EL (cell line): ENCODE data around the gene AUTS2.

Experiments
- DNase-seq: peaks from one replicate; pipeline ENCODE4 v3.0.0-alpha.2; 2016

AUTS2 gene

DNA sequence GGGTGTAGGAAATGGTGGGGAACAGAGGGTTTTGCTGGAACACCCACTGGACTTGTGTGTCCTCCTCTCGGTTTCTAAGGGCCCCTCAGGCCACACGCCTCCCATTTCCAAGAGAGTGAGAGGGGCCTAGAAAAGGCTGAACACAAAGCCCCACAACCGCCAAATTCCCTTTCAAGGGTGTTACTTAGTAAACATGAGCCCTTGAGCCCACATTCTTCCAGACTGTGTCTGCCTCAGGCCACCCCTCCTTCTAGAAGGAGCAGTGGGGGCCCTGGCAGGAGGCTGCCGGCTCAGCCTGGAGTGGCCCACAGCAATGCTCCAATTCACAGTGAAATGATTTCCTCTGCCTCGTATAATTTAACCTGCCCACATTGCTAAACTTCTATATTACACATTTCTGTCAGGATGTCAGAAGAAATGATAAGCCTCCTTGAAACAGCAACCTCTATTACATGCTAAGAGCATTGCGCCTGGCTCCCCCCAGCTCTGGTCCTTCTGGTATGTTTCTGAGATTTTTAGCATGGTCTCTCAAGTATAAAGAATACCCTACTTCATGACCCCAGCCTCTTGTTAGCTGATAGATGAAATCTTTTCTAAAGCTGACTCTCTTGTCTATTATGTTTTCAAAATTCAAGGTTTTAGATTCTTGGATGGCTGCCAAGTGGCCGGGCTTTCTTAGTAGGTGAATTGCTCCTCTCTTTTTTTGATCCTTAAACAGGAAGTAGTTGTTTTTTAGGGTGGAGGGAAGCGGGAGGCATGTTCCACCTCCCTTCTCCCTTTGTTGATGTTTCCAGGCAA is 859.8 kb downstream of the AUTS2 start:
- no peak for DNase-seq

DNA sequence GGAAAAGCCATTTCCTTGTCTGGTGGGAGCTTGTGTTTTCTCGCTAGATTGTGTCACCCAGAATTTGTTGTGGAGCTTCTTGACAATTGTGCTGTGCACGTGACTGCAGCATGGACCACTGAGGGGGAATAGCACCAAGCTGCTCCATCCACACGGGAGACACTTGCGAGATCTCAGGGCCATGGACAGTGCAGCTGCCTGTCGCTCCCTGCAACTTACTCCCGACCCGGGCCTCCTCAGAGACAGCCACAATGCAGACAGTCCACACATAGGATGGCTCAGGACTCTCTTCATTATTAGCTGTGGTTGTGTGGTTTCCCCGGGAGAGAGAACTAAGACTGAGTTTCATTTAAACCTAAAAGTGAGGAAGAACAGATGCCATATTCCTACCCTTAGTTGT is 860.5 kb downstream of the AUTS2 start:
- DNase-seq = no peak

DNA sequence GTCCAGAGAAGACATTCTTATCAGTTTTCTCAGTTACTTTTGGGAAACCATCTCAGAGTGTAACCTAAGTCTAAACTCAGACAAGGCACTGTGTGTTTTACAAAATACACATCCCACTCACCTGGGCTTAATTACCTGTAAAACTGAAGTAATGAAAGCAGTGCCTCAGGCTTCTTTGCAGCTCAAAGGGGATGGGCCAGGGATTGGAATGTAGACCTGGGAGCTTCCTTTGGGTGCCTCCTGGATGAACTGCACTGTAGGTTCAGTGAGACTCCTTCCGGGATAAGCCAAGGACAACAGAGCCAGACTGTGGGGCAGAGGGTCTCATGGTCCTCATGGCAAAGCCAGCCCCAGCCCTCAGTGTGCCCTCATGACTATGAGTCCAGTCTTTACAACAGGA is 861.3 kb downstream of the AUTS2 start:
- DNase-seq = no peak

DNA sequence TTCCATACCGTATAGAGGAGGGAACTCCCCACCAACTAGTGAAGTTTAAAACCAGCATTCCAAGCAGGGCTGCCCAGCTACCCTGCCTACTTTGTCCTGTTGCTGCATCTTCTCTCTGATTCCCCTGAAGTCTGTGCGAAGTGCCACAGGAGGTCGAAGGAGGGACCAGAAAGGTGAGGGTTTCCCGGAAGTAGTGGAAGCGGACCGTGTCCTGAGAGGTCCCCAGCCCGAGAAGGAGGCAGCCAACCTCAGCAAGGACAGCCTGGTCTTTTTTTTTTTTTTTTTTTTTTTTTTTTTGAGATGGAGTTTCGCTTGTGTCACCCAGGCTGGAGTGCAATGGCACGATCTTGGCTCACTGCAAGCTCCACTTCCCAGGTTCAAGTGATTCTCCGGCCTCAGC is 861.8 kb downstream of the AUTS2 start:
- DNase-seq = no peak

DNA sequence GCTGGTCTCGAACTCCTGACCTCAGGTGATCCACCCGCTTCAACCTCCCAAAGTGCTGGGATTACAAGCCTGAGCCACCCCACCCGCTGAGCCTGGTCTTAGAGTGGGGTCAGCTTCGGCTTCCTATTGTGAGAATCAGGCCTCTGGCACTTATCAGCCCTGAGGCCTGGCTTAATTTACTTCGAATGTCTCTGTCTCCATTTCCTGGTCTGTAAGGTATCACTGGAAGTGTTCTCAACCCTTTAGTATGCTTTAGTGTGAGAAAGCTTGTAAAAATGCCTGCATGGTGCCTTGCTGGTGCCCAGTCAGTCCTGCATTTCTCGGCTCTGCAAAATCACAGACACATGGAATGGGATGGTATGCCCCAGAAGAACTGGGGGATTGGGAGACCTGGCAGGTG is 862.3 kb downstream of the AUTS2 start:
- DNase-seq = no peak

DNA sequence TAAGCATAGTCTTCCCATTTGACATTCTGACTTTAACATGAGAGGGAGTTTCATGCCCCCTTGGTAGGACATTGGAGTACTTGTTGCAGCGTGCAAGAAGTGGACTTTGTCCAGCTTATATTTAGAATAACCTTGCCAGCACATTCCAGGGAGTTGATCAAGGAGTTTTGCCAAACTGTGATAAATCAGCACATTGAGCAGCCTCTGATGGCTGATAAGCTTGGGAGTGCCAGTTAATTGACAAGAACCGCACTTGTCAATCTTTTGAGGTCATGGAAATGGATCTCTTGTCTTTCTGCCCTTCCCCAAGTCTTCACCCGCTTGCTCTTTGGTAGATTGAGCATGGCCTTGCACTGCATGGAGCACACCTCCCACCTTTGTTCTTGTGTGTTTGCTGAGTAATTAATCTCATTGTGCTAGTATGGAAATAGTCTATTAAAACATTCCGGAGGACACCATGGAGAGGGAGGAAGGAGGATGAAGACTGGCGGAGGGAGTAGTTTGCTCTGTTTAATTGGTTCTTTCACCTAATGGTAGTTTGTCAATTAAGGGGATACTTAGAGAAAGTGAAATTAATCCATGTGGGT is 865.2 kb downstream of the AUTS2 start:
- no peak for DNase-seq

DNA sequence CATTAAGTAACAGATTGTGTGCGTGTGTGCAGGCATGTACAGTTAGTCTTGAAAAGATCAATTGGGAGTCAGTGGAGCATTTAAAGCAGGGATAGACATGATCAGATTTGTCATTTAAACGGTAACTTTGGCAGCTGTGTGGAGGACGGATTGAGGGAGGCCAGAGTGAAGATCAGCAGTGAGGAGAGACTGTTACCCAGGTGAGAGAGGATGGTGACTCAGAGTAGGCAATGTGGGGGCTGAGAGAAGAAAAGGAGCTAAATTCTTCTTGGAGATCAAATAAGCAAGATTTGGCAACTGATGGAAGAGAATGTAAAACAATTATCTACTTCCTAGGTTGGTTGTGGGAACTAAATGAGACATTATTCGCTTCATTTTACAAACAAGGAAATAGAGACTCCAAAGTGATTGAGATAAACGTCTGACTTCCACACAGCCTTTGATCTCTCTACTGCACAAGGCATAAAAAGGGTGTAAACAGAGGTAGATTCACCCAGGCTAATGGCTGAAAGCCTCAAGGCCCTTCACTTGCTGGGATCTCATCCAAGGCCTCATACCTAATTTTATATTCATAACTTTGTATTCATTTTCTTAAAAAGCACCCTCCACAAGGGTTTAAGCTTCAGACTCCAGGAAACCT is 868.6 kb downstream of the AUTS2 start:
- no peak for DNase-seq

DNA sequence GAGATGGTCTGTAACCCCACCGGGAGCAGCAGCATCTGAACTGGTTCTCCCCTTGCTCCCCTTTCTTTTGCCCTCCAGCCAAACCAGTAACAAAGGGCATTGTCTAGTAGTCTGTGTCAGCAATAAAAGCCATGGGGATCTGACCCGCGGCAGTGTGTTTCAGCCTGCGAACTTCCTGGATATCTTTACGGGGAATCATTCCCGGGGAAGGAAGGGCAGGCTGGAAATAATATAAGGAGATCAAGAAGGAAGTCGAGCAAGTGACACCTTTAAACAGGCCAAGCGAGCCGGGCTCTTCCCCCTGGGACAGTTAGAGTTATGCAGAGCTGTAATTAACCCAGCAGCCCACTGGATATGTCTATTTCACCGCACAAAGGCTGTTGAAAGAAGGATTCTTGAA is 872.5 kb downstream of the AUTS2 start:
- no peak for DNase-seq

DNA sequence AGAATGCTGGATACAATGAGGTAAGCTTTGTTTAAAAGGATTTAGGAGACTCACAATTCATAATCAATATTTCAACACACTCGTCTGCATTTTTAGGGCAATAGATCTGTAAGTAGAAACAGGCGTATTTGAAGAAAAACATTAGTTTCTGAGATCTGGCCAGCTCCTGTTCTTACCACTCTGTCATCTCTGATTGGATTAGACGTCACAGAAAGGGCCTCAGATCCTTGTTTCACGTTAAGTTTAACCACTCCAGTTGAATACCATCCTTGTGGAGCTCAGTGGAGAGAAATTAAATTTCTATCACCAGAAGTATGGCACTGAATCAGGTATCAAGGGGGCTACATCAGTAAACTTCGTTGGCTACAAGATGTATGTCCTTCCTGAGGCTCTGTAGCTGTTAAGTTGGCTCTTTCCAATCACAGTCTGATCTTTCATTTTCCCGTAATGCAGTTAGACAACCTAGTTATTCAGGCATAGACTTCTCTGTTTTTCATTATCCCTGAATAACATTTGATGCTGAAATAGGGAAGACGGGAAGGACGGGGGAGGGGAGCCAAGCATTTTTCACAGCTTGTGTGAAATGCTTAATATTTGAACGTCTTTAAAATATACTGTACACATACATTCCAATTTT is 874.4 kb downstream of the AUTS2 start:
- no peak for DNase-seq

DNA sequence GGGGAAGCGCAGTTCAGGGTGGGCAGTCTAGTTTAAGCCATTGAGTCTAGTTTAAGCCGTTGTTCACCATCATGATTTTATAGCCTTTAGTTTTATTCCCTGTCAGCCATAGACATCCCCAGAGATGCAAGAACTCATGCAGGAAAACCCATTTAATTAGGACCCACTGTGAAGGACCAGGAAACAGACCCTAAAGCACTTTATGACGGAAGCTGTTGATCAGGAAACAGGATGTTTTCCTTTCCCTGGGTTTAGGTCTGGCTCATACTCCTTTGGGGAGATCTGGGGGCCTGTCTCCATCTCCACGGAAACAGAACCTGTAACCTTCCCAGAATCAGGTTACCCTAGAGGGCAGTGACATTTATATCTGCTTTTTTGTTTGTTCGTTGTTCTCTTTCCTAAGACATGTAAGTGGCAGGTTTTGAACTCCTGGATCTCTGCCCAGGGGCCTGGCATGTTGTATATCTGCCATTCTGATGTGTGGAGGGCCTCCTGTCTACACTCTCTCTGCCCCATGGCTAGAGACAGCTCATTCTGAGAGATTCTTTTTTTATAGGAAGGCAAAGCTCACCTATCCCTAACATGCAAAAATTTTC is 876.5 kb downstream of the AUTS2 start:
- no peak for DNase-seq

DNA sequence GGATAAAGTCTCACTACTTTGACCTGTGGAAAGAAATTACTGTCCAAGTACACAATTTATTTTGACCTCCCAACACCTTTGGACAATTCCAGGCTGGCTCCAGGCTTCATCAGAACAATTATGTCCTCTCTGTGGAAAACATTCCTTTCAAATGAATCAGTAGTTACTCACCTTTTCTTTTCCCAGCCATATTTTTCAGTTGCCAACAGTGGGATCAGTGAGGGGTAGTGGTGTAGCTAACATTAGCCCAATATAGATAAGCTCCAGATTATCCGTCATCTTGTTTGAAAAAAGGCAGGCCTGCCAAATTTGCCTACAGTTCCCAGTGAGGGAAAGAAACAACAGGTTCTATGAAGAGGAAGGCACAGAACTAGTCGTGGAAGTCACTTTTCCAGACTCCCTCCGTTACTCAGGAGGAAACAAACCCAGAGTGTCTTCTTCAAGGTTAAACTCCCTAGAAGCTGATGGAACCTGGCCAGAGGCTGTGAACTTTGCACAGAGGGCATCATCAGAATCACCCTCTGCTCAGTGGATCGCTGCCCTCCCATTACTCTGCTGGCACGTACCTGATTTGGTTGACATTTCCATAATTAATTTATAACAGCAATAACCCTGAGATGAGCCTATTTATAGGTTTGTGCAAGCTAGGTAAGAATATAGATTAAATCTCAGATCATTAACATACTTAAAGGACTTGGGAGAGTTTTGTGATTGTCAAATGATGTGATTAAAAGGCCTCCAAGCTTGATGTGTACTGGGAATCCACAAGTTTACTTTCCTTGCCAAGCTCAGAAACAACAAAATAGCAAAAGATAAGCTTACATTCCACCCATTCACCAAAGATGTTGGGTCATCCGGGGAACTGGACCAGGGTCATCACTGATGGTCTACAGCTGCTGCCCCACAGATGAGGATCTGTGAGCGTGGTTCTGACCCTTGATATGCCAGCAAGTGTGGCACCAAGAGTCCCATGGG is 879.0 kb downstream of the AUTS2 start:
- no peak for DNase-seq

DNA sequence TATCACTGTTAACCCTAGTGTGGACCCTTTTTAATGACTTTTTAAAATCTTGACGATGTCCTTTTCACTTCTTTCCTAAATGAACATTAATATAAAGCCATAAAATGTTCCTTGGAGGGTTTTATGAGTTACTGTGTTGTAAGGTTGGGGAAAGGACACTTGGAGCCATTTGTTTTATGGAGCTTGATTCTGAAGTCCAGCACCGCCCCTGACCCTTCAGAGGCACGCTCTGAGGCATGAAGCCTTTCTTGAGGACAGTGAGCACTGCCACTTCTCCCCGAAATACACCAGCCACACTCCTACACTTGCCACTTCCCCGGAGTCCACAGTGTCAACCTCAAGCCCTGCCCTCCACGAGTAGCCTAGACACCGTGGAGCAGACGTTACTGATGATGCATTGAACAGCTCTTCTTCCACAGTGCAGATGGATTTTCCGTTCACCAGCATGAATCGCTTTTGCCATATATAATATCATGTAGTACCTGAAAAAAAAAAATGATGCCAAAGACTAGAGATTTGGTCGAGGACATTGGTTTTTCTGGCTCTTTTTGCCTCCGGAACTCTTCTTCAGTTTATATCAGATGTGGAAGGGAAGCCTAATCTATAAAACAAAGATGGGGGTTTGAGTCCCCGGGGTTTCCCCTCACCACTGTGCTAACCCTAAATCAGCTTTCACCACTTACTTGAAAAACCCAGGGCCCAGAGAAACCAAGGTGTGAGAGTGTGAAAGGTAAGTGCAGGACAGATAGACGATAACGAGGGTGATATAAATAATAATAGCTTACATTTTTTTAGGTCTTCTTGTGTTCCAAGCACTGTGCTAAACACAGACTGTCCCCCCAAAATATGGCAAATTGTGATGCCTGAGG is 881.1 kb downstream of the AUTS2 start:
- no peak for DNase-seq

DNA sequence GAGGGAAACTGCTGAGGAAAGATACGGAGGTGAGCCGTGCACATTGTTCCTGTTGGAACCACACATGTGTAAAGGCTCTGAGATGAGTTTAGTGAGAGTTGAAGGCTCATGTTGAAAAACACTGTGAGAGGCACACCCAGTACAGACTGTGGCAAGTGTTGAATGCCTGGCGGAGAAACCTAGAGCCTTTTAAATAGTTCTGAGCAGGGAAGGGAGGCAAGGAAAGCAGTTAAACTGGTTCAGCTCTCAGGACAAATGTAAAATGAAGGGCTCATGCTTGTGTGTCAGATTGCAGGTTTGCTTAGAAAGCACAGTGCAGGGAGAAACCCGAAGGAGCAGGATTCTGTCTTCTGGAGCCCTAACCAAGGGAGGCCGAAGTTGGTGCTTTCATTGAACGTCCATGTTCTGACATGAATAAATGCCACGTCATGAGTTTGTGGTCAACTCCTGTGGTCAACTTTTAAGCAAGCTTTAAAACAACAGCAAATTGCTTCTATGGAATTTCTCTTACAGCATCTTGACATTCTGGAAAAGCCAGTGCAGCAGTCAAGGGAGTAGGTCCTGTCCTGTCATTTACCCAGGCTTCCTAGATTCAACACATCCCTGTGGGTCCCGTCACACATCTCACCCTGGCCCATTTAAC is 882.8 kb downstream of the AUTS2 start:
- DNase-seq = no peak

DNA sequence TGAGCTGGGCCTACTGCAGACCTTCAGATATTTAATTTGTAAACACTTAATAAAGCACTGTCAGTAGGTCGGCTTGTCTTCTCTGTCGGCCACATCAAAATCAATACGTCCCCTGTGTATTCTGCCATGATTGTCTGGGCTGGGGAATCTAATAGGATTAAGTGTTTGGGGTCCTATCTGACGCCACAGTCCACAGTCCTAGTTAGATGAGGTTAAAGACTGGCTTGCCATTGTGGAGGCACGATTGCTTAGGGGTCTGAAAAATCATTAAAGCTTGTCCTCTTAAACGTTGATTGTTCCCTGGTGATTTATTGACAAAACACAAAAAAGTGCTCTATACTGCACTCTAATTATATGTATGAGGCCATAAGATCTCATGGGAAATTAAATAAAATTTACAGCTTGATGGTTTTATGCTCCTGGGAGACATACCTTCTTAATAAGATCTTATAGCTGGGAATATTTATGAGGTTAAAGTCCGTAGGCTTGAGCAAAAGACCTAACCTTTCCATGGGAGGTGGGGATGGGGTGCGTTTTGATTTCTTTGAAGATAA is 883.4 kb downstream of the AUTS2 start:
- no peak for DNase-seq

DNA sequence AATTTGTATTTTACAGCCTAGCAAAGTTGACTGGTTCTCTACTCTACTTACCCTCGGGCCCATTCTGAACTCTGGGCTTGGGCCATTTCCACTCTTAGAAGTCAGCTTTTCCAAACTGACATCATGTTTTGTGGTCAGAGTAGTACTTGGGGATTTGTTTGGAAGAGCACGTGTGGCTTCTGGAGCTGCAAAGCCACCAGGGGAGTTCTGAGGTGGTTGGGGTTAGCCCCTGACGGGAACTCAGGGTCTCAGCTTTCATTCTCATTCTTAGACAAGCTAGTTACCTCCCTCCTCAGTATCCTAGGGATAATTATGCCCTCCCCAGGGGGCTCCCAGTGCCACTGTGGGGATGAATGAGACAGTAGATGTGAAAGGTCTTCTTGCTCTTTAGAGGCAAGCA is 886.0 kb downstream of the AUTS2 start:
- DNase-seq = no peak

DNA sequence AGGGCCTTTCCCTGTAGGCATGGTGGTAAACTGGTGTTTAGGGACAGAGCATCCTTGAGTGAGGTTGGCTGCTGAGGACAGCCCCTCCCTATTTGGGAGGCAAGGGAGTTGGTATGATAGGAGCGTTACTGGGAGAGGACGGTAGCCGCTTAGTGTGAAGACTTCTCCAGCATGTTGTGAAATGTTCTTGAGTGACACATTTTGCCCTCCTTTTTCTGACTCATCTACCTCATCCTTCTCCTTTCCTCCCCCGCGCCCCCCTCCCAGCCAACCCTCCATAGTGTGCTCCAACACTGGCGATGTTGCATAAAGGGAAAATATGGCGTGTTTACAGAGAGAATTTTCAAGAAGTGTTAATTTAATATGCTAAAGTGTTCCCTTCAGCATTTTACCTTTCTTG is 888.7 kb downstream of the AUTS2 start:
- DNase-seq = no peak

DNA sequence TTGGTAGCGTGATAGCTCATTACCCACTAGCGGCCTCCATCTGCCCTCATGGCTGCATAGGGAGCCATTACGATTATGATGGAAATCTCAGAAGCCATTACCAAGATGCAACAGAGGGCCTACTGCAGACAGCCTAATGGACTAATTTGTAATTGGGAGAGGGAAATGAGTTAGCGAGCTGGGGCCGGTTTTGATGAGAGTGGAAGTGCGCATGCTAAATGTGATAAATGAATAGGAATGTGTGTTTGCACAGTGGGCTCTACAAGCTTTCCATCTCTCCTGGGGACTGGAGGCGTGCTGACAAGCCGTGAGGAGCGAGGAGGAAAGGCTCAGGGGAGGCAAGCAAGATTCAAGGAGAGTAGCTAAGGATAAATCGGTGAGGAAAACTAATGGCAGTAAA is 889.2 kb downstream of the AUTS2 start:
- DNase-seq = no peak

DNA sequence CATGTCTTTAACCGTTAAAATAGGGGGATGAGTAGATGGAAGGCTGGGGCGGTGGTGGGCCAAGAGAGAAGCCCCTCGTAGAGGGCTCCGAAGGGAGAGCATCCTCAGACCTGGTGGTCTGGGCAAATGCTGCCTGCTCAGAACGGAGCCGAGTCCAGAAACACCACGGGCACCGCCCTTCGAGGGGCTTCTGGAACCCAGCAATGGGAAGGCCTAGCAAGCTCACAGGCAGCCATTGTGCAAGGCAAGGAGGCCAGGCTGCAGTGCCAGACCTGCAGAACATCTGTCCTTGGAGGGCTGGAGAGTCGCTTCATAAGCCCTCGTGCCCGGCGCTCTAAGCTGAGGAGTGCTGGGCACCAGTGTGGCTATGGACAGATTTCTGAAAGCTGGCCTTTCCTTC is 889.6 kb downstream of the AUTS2 start:
- no peak for DNase-seq

DNA sequence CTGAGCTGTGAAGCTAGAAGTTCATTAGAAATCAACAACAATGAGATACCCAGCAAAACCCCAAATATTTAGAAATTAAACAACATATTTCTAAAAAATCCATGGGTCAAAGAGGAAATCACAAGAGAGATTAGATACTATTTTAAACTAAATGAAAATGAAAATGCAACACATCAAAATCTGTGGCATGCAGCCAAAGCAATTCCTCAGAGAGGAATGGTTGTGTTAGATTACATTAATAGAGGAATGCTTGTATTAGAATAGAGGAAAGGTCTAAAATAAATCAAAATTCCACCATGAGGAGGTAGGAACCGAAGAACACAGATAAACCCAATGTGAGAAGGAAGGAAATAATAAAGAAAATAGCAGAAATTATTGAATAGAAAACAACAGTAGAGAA is 891.5 kb downstream of the AUTS2 start:
- DNase-seq = no peak

DNA sequence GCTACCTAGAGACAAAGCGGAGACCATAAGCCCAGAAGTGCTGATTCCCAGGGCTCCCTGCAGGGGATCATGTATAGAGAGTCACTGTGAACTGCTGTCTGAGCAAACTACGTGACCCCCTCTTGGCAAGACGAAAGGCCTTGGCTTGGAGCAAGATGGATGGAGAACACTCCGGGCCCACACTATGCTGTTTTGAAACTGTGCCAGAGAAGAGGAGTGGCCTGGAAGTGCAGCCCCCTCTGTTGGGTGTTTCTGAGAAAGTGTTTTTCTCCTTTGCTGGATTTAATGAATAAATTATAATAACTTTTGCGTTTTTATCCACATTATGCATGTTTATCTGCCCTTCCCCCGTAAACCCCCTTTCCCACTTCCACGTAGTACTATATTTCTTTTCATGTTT is 894.4 kb downstream of the AUTS2 start:
- DNase-seq = no peak
